ENCODE results near the gene ZBTB12.

- TF ChIP-seq CTCF (IDR thresholded peaks at IDR 0.05) (no peak), ZFX (IDR thresholded peaks at IDR 0.05; ENCODE audit: borderline replicate concordance) (no peak)
Measured at GRCh38 chr6:31882344-31882743, 19.5 kb downstream of the ZBTB12 start.
